SKM-1 treated with dmso at 0.1 percent for 144 hours (cell line): ENCODE results near the gene DUOX1.

Experiments
- DNase-seq: peaks from one replicate; lab custom pipeline; 2025; ENCODE audit not compliant: unreplicated experiment; lab: John Stamatoyannopoulos, UW

DUOX1 gene

GRCh38 chr15:45105586-45105985 lies 24.2 kb upstream of the DUOX1 start:
- no peak for DNase-seq

- DNase-seq, result no peak
These were observed 23.6 kb upstream of the DUOX1 start for GRCh38 chr15:45106002-45106790.

GRCh38 chr15:45107941-45108630 lies 21.7 kb upstream of the DUOX1 start:
- DNase-seq, result no peak

- DNase-seq, result no peak
These were observed 19.5 kb upstream of the DUOX1 start for GRCh38 chr15:45110256-45110820.

GRCh38 chr15:45111390-45112142 lies 18.2 kb upstream of the DUOX1 start:
- no peak for DNase-seq

- no peak for DNase-seq
These were observed 17.6 kb upstream of the DUOX1 start for GRCh38 chr15:45112143-45112590.

GRCh38 chr15:45112591-45113379 lies 17.0 kb upstream of the DUOX1 start:
- no peak for DNase-seq

GRCh38 chr15:45113380-45113990 lies 16.3 kb upstream of the DUOX1 start:
- DNase-seq, result no peak

- DNase-seq, result no peak
These were observed 15.6 kb upstream of the DUOX1 start, which contains the start of the genes DUOX2 and DUOXA2 for GRCh38 chr15:45114076-45114750. TSS of gene DUOX2 (minus strand) at chr15:45114172. CDS start at chr15:45113411, 761 bp downstream. TSS of gene DUOXA2 (plus strand) at chr15:45114326. CDS start at chr15:45114606, 280 bp downstream.

GRCh38 chr15:45114751-45115085 lies 15.1 kb upstream of the DUOX1 start:
- no peak for DNase-seq

GRCh38 chr15:45115312-45115820 lies 14.4 kb upstream of the DUOX1 start:
- DNase-seq, result no peak

GRCh38 chr15:45116006-45116481 lies 13.8 kb upstream of the DUOX1 start:
- no peak for DNase-seq

GRCh38 chr15:45116482-45117307 lies 13.1 kb upstream of the DUOX1 start:
- DNase-seq, result no peak

GRCh38 chr15:45117308-45118130 lies 12.3 kb upstream of the DUOX1 start:
- DNase-seq, result no peak

- peak; percentile 87 for DNase-seq
These were observed 11.6 kb upstream of the DUOX1 start for GRCh38 chr15:45118131-45118588.

- no peak for DNase-seq
These were observed 10.8 kb upstream of the DUOX1 start for GRCh38 chr15:45118996-45119395.
